ENCODE results near the gene KLHDC4.
"Not testable (repeated sequence)": the region's sequence is repeated elsewhere in the genome, so short reads cannot be mapped to it uniquely, and the experiment has no call there.

KLHDC4 gene

GRCh38 chr16:87684106-87684677 lies 81.6 kb downstream of the KLHDC4 start:
- no peak for DNase-seq (ENCODE audit: low read depth)

- no peak for DNase-seq (ENCODE audit: low read depth)
Measured at GRCh38 chr16:87682852-87683399, 82.9 kb downstream of the KLHDC4 start.

DNA sequence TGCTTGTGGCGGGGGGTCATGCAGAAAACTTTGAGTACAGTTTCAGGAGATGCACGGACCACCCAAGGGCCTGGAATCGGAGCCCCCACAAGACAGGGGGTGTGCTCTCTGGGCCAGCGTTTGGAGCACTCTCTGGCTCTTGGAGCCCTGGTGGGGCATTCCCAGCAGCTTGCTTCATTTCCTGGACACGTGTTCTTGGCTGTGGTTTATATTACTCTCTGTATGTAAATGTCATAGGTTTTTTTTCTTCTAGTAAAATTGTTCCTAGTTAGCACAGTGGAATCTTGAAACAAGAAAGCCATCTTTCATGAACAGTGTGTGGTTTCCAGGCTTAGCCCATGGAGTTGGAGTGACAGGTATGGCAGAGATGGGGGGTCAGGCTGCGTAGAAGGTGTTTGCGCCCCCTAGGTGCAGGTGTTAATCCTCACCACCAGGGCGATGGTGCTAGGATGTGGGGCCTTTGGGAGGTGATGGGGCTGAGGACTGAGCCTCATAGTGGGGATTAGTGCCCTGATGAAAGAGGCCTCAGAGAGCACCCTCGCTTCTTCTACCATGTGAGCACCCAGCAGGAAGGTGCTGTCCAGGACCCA lies 83.7 kb downstream of the KLHDC4 start:
- DNase-seq (ENCODE audit: low read depth): no peak

- DNase-seq (ENCODE audit: low read depth): not testable (repeated sequence)
Measured at GRCh38 chr16:87681051-87681602, 84.7 kb downstream of the KLHDC4 start.

- no peak for DNase-seq (ENCODE audit: low read depth)
Measured at GRCh38 chr16:87680272-87680644, 85.5 kb downstream of the KLHDC4 start.

- DNase-seq (ENCODE audit: low read depth): no peak
Measured at GRCh38 chr16:87679593-87680271, 86.1 kb downstream of the KLHDC4 start.

DNA sequence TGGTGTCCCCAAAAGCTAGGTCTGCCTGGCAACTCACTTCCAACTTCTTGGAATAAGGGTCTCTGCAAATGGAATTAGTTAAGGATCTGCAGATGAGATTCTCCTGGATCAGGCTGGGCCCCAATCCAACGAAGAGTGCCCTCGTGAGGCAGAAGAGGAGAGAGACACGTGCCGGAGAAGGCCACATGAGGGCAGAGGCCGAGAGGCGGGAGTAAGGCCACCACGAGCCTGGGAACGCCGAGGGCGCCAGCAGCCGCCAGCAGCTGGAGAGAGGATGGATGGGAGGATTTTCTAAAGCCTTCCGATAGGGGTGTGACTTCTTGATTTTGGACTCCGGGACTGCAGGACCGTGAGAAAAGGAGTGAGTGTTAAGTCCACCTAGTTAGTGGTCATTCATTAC lies 87.2 kb downstream of the KLHDC4 start:
- DNase-seq (ENCODE audit: low read depth): no peak

- DNase-seq (ENCODE audit: low read depth): no peak
Measured at GRCh38 chr16:87677830-87678229, 88.0 kb downstream of the KLHDC4 start.

DNA sequence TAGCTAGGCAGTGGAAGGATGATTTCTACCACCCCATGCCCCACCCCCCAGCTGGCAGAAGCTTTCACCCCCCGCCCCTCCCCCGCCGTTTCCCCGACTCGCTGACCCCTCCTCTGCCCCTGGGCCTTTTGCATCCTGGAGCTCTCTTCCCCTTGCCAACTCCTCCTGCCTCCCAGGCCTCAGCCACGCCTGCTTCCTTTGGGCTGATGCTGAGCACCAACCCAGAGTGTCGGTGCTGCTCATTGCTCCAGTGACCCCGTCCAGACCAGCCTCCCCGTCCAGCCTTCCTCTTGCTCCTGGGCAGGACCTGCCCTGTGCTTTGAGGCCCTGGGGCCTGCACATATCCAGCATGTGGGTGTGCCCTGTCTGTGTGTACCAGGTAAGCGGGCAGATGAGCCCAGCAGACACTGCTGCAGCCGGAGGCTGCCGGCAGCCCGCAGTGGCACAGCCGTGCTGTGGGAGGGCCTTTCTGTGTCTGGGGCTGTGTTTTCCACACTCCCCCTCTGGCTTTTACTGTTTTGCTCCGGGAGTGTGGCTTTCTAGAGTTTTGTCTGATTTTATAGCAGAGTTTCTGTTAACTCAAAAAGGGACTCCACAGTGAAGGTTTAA lies 90.6 kb downstream of the KLHDC4 start:
- no peak for DNase-seq (ENCODE audit: low read depth)

- DNase-seq (ENCODE audit: low read depth): no peak
Measured at GRCh38 chr16:87674419-87674818, 91.4 kb downstream of the KLHDC4 start.

GRCh38 chr16:87671715-87672270 lies 94.0 kb downstream of the KLHDC4 start:
- no peak for DNase-seq (ENCODE audit: low read depth)

DNA sequence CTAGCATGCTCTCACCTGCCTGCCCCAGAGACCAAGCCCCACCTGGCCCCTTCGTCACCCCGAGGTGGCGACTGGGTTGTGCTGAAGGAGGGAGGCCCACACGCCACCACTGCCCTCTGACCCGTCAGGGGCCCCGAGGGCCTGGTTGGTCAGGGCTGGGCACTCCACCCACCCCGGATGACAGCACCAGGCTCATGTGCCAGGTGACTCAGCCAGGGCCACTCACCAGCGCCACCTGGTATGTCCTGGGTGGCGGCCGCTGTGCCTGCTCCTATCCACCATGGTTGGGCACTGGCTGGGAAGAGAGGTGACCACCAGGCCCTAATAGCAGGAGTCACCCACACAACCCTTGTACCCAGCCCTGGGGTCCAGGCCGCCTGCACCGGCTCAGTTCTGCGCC lies 94.6 kb downstream of the KLHDC4 start:
- no peak for DNase-seq (ENCODE audit: low read depth)

- no peak for DNase-seq (ENCODE audit: low read depth)
Measured at GRCh38 chr16:87669672-87670071, 96.1 kb downstream of the KLHDC4 start.

DNA sequence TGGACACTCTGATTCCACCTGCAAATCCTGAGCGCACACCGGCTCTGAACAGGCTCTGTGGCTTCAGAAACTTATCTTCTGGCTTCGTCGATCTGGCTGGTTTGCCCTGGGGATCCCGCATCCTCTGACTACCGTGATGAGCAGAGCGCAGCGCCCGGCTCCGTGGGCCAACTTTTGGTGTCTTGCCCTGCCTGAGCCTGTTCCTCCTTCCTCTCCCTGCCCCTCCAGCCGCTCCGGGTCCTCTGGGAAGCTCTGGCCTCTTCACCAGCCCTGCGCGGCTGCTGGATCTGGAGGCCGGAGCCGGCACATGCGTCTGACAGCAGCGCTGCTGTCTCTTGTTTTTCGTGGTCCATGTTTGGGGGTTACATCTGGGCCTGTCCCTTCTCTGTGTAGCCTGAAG lies 97.8 kb downstream of the KLHDC4 start:
- DNase-seq (ENCODE audit: low read depth): no peak

DNA sequence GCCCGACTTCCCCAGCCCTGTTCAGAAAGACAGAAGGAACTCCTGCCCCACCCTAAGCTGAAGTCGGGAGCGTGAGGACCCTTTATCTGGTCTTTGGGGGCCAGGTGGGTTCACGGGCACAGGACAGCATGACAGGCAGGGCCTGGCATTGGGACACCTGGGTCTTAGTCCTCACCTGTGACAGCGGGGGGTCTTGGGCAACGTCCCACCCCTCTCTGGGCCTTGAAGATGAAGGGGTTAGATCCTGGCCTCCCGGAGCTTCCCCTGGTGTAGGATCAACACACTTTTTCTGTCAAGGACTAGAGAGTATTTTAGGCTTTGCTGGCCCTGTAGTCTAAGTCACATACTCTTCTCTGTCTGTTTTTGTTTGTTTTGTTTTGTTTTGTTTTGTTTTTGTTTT lies 98.3 kb downstream of the KLHDC4 start:
- no peak for DNase-seq (ENCODE audit: low read depth)

- no peak for DNase-seq (ENCODE audit: low read depth)
Measured at GRCh38 chr16:87666919-87667318, 98.9 kb downstream of the KLHDC4 start.

DNA sequence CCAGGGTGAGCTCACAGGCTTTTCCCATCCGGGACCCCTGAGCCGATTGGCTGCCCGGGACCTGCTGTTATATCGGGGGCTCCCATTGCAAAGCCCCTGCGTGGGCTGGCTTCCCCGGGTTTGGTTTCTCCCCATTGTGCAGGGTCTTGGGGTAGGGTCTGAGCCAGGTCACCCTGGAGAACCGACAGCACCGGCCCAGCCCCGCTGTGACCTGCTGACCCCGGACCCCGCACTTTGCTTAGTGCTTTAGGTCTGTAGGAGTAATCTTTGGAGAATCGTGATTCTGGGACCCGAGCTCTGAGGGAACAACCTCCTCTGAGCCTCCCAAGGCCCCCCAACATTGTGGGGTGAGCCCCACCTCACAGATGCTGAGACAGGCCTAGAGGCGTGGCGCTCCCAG lies 100.6 kb downstream of the KLHDC4 start:
- DNase-seq (ENCODE audit: low read depth): no peak

DNA sequence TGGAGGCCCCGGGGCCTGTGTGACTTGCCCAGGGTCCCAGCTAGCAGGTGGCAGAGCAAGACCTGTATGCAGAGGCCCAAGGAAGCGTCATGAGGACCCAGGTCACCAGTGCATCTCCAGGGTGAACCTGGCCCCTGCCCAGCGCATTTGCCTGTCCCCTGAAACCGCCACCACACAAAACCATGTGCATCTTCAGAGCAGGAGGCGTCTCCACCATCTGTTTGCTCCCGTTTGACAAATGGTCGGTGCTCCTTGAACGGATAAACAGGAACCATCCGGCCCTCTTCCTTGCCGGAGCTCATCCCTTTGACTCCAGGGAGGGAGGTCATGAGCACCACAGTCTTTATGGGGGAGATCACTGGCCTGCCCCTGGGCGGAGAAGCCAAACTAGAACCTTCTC lies 101.0 kb downstream of the KLHDC4 start:
- no peak for DNase-seq (ENCODE audit: low read depth)

GRCh38 chr16:87662254-87663204 lies 103.3 kb downstream of the KLHDC4 start:
- DNase-seq (ENCODE audit: low read depth): no peak

- no peak for DNase-seq (ENCODE audit: low read depth)
Measured at GRCh38 chr16:87661561-87661960, 104.2 kb downstream of the KLHDC4 start.

GRCh38 chr16:87658564-87659225 lies 107.1 kb downstream of the KLHDC4 start:
- DNase-seq (ENCODE audit: low read depth): no peak
